ENCODE data around the gene LRRC75B. TPM values are rescaled to one million over a fixed set of nuclear protein-coding genes. Genes with fewer than 3 reads are reported as not detected.

LRRC75B gene
- total RNA-seq, 1 donor from 2014 or later = 10.2 TPM

DNA sequence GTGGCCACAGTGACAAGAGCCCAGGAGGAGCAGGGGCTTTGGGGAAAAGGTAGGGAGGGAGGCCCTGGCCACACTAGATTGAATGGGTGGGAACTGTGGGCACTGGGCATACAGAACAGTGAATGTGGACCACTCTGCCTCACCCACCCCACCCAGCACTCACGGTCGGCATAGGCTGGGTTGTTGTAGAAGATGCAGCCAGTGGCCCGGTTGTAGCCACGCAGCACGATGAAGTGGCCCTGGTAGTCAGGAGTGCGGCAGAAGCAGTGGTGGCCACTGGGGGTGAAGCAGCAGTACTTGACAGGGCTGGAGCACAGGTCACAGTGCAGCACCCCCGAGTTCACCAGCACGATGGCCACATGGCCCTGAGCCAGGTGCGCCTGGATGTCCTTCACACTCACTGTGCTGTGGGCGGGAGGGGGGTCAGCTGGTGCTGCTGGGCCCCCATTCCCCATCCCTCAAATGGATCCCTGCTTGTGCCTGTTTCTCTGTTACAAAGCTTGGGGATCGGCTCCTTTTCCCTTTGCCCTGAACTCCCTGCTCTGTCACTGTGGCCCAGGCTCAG, 49.1 kb downstream of the LRRC75B start:
- DNase-seq (no peak), ATAC-seq (no peak)
- intact Hi-C loops (cut with DNase I) = no loop called here
- Histone ChIP-seq H3K9me3 (no peaks in the 10 kb centered on the region), H3K36me3 (peaks cover 92% of the 10 kb centered on the region), H3K27ac (no peak overlapping the region), H3K27me3 (ENCODE audit: low read depth) (no peaks in the 10 kb centered on the region), H3K4me1 (peaks cover 32% of the 10 kb centered on the region), H3K4me3 (no peak overlapping the region)
- TF ChIP-seq, protein P1, sequence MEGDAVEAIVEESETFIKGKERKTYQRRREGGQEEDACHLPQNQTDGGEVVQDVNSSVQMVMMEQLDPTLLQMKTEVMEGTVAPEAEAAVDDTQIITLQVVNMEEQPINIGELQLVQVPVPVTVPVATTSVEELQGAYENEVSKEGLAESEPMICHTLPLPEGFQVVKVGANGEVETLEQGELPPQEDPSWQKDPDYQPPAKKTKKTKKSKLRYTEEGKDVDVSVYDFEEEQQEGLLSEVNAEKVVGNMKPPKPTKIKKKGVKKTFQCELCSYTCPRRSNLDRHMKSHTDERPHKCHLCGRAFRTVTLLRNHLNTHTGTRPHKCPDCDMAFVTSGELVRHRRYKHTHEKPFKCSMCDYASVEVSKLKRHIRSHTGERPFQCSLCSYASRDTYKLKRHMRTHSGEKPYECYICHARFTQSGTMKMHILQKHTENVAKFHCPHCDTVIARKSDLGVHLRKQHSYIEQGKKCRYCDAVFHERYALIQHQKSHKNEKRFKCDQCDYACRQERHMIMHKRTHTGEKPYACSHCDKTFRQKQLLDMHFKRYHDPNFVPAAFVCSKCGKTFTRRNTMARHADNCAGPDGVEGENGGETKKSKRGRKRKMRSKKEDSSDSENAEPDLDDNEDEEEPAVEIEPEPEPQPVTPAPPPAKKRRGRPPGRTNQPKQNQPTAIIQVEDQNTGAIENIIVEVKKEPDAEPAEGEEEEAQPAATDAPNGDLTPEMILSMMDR (IDR thresholded peaks at IDR 0.05) = no peak

- H3K27me3 ChIP-seq (ENCODE audit: low read depth) = no peaks in the 10 kb centered on the region
- H3K27ac ChIP-seq = peak overlapping the region; percentile 46
- no peak overlapping the region for H3K4me3 ChIP-seq
- ATAC-seq = peak; percentile 12 to 15
- TF ChIP-seq, protein P1 (IDR thresholded peaks at IDR 0.05) = no peak
- H3K9me3 ChIP-seq = no peaks in the 10 kb centered on the region
- intact Hi-C loops (cut with DNase I) = no loop called here
- H3K36me3 ChIP-seq = peaks cover 92% of the 10 kb centered on the region
- DNase-seq = no peak
- H3K4me1 ChIP-seq = peaks cover 32% of the 10 kb centered on the region
These were observed 49.7 kb downstream of the LRRC75B start for GRCh38 chr22:24543185-24543601.

DNA sequence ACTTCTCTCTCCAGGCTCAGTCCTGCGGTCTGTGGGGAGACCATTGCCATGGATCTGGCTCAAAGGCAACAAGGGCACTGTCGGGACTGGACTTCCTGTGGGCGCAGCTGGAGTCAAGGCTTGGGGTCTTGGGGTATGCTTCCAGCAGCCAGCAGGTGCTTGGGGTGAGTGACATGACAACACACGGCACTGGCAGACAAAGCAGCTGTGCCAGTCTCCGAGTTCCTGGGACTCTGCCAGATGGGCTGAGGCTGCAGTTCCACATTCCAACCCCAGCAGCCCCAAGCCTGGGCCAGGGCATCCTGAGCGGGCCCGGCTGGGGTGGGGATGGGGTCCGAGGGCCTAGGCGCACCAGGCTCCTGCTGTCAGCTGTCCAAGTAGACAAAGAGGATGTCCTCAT, 50.2 kb downstream of the LRRC75B start:
- intact Hi-C loops (cut with DNase I) = no loop called here
- ATAC-seq (peak; percentile 57 to 76), DNase-seq (peak; percentile 66)
- H3K4me1 ChIP-seq = peaks cover 32% of the 10 kb centered on the region
- H3K9me3 ChIP-seq = no peaks in the 10 kb centered on the region
- peaks cover 86% of the 10 kb centered on the region for H3K36me3 ChIP-seq
- TF ChIP-seq, protein P1 (IDR thresholded peaks at IDR 0.05) = no peak
- H3K27me3 ChIP-seq (ENCODE audit: low read depth) = no peaks in the 10 kb centered on the region
- H3K4me3 ChIP-seq = no peak overlapping the region
- H3K27ac ChIP-seq = peak overlapping the region; percentile 46

DNA sequence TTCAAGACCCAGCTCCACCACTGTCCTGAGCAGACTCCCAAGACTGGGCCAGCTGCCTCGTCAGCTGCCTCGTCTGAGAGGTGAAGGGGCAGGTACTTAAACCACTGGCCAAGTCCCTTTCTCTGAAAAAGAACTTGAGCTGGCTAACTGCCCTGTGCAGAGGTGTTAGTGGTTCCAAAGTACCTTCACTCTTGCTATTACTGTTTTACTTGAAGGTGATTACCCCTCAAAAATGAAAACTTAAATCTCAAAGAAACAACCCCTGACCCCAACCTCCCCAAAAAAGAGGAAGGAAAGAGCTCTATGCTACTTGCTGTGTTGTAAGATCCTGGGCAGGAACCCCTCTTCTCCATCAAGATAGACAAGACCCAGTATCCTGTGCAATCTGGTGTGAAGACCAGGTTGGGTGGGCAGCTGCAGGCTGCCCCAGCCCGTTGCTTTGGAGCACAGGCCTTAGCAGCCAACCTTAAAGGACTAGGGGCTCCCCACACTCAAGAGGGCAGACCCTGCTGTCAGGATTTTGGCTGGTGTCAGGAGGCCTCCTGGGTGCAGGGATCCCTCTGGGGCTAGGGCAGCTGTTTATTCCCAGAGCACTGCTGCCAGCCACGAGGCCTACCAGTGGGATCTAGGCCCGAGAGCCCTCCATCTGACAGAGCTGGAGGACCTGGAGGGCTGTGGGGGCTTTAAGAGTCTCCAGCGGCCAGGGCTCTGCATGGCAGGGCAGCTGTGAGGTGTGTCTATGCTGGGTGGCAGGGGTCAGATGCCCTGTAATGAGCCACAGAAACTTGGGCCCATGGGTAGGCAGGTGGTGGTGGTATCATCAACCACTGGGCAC, 51.0 kb downstream of the LRRC75B start:
- Histone ChIP-seq H3K36me3 (peaks cover 79% of the 10 kb centered on the region), H3K4me1 (peaks cover 32% of the 10 kb centered on the region), H3K27me3 (ENCODE audit: low read depth) (no peaks in the 10 kb centered on the region), H3K4me3 (no peak overlapping the region), H3K9me3 (no peaks in the 10 kb centered on the region), H3K27ac (peak overlapping the region; percentile 46)
- TF ChIP-seq, protein P1 (IDR thresholded peaks at IDR 0.05) = no peak
- no peak for ATAC-seq
- DNase-seq = no peak
- intact Hi-C loops (cut with DNase I) = no loop called here

DNA sequence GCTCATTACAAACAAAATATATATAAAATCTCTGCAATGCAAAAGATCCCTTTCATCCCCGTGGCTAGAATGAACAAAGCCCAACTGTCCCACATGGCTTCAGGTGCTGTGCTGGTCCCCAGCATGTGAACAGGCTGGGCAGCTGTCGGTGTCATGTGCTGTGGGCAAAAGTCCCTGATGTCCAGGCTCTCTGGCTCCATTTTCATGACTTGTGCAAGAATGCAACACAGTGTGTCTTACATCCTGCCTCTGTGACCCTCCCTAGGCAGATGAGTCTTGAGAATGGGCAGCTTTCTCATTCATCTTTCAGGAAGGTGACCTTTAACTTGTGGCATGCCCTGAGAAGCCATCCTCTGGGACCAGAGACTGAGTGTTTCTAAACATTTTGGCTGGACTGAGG, 52.4 kb downstream of the LRRC75B start:
- Histone ChIP-seq H3K27ac (no peak overlapping the region), H3K36me3 (peaks cover 70% of the 10 kb centered on the region), H3K4me3 (no peak overlapping the region), H3K27me3 (ENCODE audit: low read depth) (no peaks in the 10 kb centered on the region), H3K4me1 (peaks cover 29% of the 10 kb centered on the region), H3K9me3 (no peaks in the 10 kb centered on the region)
- ATAC-seq (no peak), DNase-seq (no peak)
- intact Hi-C loops (cut with DNase I) = no loop called here
- TF ChIP-seq, protein P1 (IDR thresholded peaks at IDR 0.05) = no peak

All from lower lobe of right lung (tissue), 2 donors.